Testis (tissue), 2 donors: ENCODE results near the gene NDUFA13.
"Not testable (repeated sequence)": the region's sequence is repeated elsewhere in the genome, so short reads cannot be mapped to it uniquely, and the experiment has no call there.

Source experiments
- POLR2A ChIP-seq: fragments of 450-650 bp; IDR thresholded peaks from one replicate; pipeline ENCODE4 v1.6.1; 2017; ENCODE audit warnings: antibody characterized with exemption, mild to moderate bottlenecking, moderate library complexity
- TF ChIP-seq, protein P1 (sequence below), 3 experiments: fragments of 450-650 bp in 2 of 3; fragments of 200-600 bp in 1 of 3; sonication (generic) in 1 of 3; IDR thresholded peaks; one replicate each; pipeline ENCODE4 v1.5.1; 2016 to 2019; ENCODE audit warnings: antibody characterized with exemption in 3 of 3, mild to moderate bottlenecking in 2 of 3, moderate library complexity in 1 of 3

DNA sequence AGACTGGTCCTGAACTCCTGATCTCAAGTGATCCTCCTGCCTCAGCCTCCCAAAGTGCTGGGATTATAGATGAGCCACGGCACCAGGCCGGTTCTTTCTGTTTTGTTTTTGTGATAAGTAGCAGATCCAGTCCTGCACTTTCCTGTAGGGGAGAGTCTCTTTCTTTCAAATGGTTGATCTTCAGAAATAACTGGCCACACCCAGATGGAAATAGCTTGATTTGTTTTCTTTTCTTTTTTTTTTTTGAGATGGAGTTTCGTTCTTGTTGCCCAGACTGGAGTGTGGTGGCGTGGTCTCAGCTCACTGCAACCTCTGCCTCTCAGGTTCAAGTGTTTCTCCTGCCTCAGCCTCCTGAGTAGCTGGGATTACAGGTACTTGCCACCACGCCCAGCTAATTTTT, 43.9 kb upstream of the NDUFA13 start:
- TF ChIP-seq, protein P1, sequence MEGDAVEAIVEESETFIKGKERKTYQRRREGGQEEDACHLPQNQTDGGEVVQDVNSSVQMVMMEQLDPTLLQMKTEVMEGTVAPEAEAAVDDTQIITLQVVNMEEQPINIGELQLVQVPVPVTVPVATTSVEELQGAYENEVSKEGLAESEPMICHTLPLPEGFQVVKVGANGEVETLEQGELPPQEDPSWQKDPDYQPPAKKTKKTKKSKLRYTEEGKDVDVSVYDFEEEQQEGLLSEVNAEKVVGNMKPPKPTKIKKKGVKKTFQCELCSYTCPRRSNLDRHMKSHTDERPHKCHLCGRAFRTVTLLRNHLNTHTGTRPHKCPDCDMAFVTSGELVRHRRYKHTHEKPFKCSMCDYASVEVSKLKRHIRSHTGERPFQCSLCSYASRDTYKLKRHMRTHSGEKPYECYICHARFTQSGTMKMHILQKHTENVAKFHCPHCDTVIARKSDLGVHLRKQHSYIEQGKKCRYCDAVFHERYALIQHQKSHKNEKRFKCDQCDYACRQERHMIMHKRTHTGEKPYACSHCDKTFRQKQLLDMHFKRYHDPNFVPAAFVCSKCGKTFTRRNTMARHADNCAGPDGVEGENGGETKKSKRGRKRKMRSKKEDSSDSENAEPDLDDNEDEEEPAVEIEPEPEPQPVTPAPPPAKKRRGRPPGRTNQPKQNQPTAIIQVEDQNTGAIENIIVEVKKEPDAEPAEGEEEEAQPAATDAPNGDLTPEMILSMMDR (IDR thresholded peaks at IDR 0.05) = not testable (repeated sequence)
- not testable (repeated sequence) for TF ChIP-seq POLR2A
